IMR-90 (cell line): ENCODE results near the gene ZDHHC4. TPM values are rescaled to one million over a fixed set of nuclear protein-coding genes. Genes with fewer than 3 reads are reported as not detected.

ENCODE experiments used
- ATAC-seq: fragments of 200-7000 bp; cut with Tn5 transposase; 2 replicates; pipeline ENCODE4 v1.9.1; 2020; ENCODE audit warnings: low read depth, mild to moderate bottlenecking, moderate library complexity
- Bru-seq: library from RNA; stranded (reverse); fragments of 400-500 nt; gene quantifications from one replicate; lab custom pipeline; 2021; lab: Mats Ljungman, UMichigan
- BruChase-seq, 2 experiments: library from RNA; stranded (reverse); fragments of 400-500 nt; gene quantifications; one replicate each; lab custom pipeline; 2021; lab: Mats Ljungman, UMichigan
- BruUV-seq: library from RNA; stranded (reverse); fragments of 400-500 nt; replicated peaks from 2 replicates; lab custom pipeline; 2021; lab: Mats Ljungman, UMichigan
- CTCF ChIA-PET: fragments of 300-600 bp; formaldehyde crosslinking; extraction: SDS; loops from one replicate; lab custom pipeline; 2021; ENCODE audit warnings: antibody characterized with exemption; lab: Yijun Ruan, JAX
- POLR2A ChIA-PET: fragments of 300-600 bp; sonication (Branson Sonifier 250); formaldehyde crosslinking; loops from one replicate; lab custom pipeline; 2022; ENCODE audit warnings: antibody characterized with exemption; ENCODE audit not compliant: unreplicated experiment; lab: Charles Lee
- DNase-seq: peaks from one replicate; pipeline ENCODE4 v3.0.0; 2013
- H2AFZ ChIP-seq: replicated peaks from 2 replicates; pipeline ENCODE3; 2013; ENCODE audit warnings: low read length, mild to moderate bottlenecking; ENCODE audit not compliant: poor library complexity
- H2AK5ac ChIP-seq: 2 replicates; pipeline ENCODE4 v1.6.1; 2013; ENCODE audit warnings: low read depth, low read length, inconsistent platforms
- H2AK9ac ChIP-seq: replicated peaks from 2 replicates; pipeline ENCODE3; 2013; ENCODE audit warnings: mild to moderate bottlenecking, low read depth, low read length, moderate library complexity; ENCODE audit not compliant: poor library complexity
- H2BK120ac ChIP-seq: 2 replicates; pipeline ENCODE4 v1.6.1; 2013; ENCODE audit warnings: low read depth, low read length, inconsistent platforms
- H2BK15ac ChIP-seq: 3 replicates; pipeline ENCODE4 v1.6.1; 2013; ENCODE audit warnings: low read depth, low read length, inconsistent platforms
- H2BK20ac ChIP-seq: 2 replicates; pipeline ENCODE4 v1.6.1; 2013; ENCODE audit warnings: low read depth, mild to moderate bottlenecking, inconsistent platforms, low read length, moderate library complexity
- H2BK5ac ChIP-seq: 2 replicates; pipeline ENCODE4 v1.6.1; 2013; ENCODE audit warnings: mild to moderate bottlenecking, low read depth, low read length, inconsistent platforms; ENCODE audit not compliant: poor library complexity, severe bottlenecking
- H3K14ac ChIP-seq: replicated peaks from 2 replicates; pipeline ENCODE4 v1.6.1; 2013; ENCODE audit warnings: low read depth, low read length, inconsistent platforms
- H3K18ac ChIP-seq: 2 replicates; pipeline ENCODE4 v1.6.1; 2013; ENCODE audit warnings: low read depth, low read length, control low read depth
- H3K23ac ChIP-seq: 2 replicates; pipeline ENCODE4 v1.6.1; 2013; ENCODE audit warnings: low read depth, low read length, inconsistent platforms
- H3K27ac ChIP-seq: 2 replicates; pipeline ENCODE4 v1.5.1; 2013; ENCODE audit warnings: mild to moderate bottlenecking, control low read depth, low read length; ENCODE audit not compliant: insufficient read depth
- H3K27me3 ChIP-seq: 2 replicates; pipeline ENCODE4 v1.6.1; 2013; ENCODE audit warnings: low read length; ENCODE audit not compliant: control insufficient read depth, insufficient read depth
- H3K36me3 ChIP-seq: 2 replicates; pipeline ENCODE4 v1.6.1; 2013; ENCODE audit warnings: low read length, mixed read lengths; ENCODE audit not compliant: control insufficient read depth, insufficient read depth
- H3K4ac ChIP-seq: 2 replicates; pipeline ENCODE4 v1.6.1; 2013; ENCODE audit warnings: low read depth, low read length, inconsistent platforms
- H3K4me1 ChIP-seq: 2 replicates; pipeline ENCODE4 v1.6.1; 2013; ENCODE audit warnings: low read length, mixed read lengths; ENCODE audit not compliant: control insufficient read depth, insufficient read depth
- H3K4me2 ChIP-seq: 2 replicates; pipeline ENCODE4 v1.6.1; 2013; ENCODE audit warnings: low read depth, mild to moderate bottlenecking, control low read depth, low read length, moderate library complexity
- H3K4me3 ChIP-seq: 2 replicates; pipeline ENCODE4 v1.5.1; 2013; ENCODE audit warnings: low read depth, mild to moderate bottlenecking, control low read depth, low read length, moderate library complexity; ENCODE audit not compliant: insufficient read depth
- H3K56ac ChIP-seq: 2 replicates; pipeline ENCODE4 v1.6.1; 2013; ENCODE audit warnings: low read length, inconsistent platforms; ENCODE audit not compliant: insufficient read depth; ENCODE audit errors: extremely low read depth
- H3K79me1 ChIP-seq, 2 experiments: 2 replicates each; pipeline ENCODE4 v1.6.1; 2013; ENCODE audit warnings: low read length in 2 of 2, inconsistent platforms in 1 of 2, low read depth in 1 of 2
- H3K9ac ChIP-seq: 2 replicates; pipeline ENCODE4 v1.6.1; 2013; ENCODE audit warnings: low read depth, low read length, control low read depth
- H3K9me1 ChIP-seq: 2 replicates; pipeline ENCODE4 v1.6.1; 2013; ENCODE audit warnings: low read length, inconsistent platforms; ENCODE audit not compliant: insufficient read depth
- H3K9me3 ChIP-seq: 2 replicates; pipeline ENCODE4 v1.6.1; 2013; ENCODE audit warnings: low read length; ENCODE audit not compliant: control insufficient read depth, insufficient read depth
- H4K20me1 ChIP-seq: 2 replicates; pipeline ENCODE4 v1.6.1; 2013; ENCODE audit warnings: low read length, inconsistent platforms; ENCODE audit not compliant: insufficient read depth
- H4K5ac ChIP-seq: 2 replicates; pipeline ENCODE4 v1.6.1; 2013; ENCODE audit warnings: mild to moderate bottlenecking, low read depth, low read length, control low read depth
- H4K8ac ChIP-seq, 2 experiments: 2 replicates each; pipeline ENCODE4 v1.6.1; 2013; ENCODE audit warnings: low read depth in 2 of 2, low read length in 2 of 2, control low read depth in 1 of 2, inconsistent platforms in 1 of 2
- H4K91ac ChIP-seq: 2 replicates; pipeline ENCODE4 v1.6.1; 2013; ENCODE audit warnings: low read depth, low read length, inconsistent platforms; ENCODE audit not compliant: insufficient read depth
- BHLHE40 ChIP-seq: fragments of 150-350 bp; IDR thresholded peaks from 2 replicates; pipeline ENCODE4 v1.6.1; 2016; ENCODE audit warnings: mild to moderate bottlenecking, low read depth, low read length
- CEBPB ChIP-seq: IDR thresholded peaks from 2 replicates; pipeline ENCODE4 v1.6.1; 2012; ENCODE audit warnings: low read depth, low read length, improper control_type of control experiment
- MAZ ChIP-seq: IDR thresholded peaks from 2 replicates; pipeline ENCODE4 v1.6.1; 2012; ENCODE audit warnings: low read depth, mild to moderate bottlenecking, low read length, improper control_type of control experiment, moderate library complexity, borderline replicate concordance
- POLR2A ChIP-seq: IDR thresholded peaks from 2 replicates; pipeline ENCODE4 v1.6.1; 2012; ENCODE audit warnings: mild to moderate bottlenecking, low read depth, low read length
- RFX5 ChIP-seq: IDR thresholded peaks from 2 replicates; pipeline ENCODE4 v1.8.0; 2012; ENCODE audit warnings: low read depth, mild to moderate bottlenecking, low read length, moderate library complexity
- SMC3 ChIP-seq: fragments of 150-350 bp; IDR thresholded peaks from 2 replicates; pipeline ENCODE4 v1.6.1; 2016; ENCODE audit warnings: low read depth, mild to moderate bottlenecking, antibody characterized with exemption, low read length, moderate library complexity
- WGBS, 2 experiments: methylation state at CpG; one replicate each; pipeline versions ENCODE4 v1.1.5 to v1.1.7; 2013; ENCODE audit warnings: missing lambda C conversion rate in 2 of 2; ENCODE audit not compliant: insufficient read length in 1 of 2; ENCODE audit errors: extremely low coverage in 2 of 2; 5-methylcytosine and 5-hydroxymethylcytosine counted together
- dilution Hi-C: fragments of 300-500 bp; cut with HindIII; formaldehyde crosslinking; loops from one replicate; pipeline ENCODE4 v1.14.3; 2018; ENCODE audit warnings: low sequenced_read_pairs; ENCODE audit not compliant: unreplicated experiment
- in situ Hi-C: fragments of 300-500 bp; cut with MboI; formaldehyde crosslinking; loops from 3 replicates; pipeline ENCODE4 v1.14.3; 2019; ENCODE audit warnings: low sequenced_read_pairs, inconsistent platforms, mixed read lengths
- intact Hi-C: fragments of 100-400 bp; cut with micrococcal nuclease; formaldehyde crosslinking; loops from 2 replicates; pipeline ENCODE4 v1.10.0; 2022
- long read RNA-seq: library from polyadenylated mRNA; unstranded; transcript quantifications from one replicate; pipeline ENCODE4 v2.0.0, GENCODE V29; 2021; ENCODE audit not compliant: unreplicated experiment
- polyA plus RNA-seq, 3 experiments: library from polyadenylated mRNA; depleted of rRNA; stranded (reverse); fragments of >200 nt; gene quantifications; 2 replicates each; pipeline ENCODE4 v1.2.3, GENCODE V29; 2012; ENCODE audit warnings: low replicate concordance in 1 of 3
- total RNA-seq: library from RNA; depleted of rRNA; stranded (reverse); fragments of >200 nt; gene quantifications from 2 replicates; pipeline ENCODE4 v1.2.3, GENCODE V29; 2012; rRNA removed
- TF ChIP-seq, protein P1 (sequence below): fragments of 150-350 bp; IDR thresholded peaks from 2 replicates; pipeline ENCODE4 v1.6.1; 2017; ENCODE audit warnings: mild to moderate bottlenecking, antibody characterized with exemption, low read length, low read depth

The ZDHHC4 gene
- total RNA-seq (40.0 and 58.3 TPM in 2 replicates), polyA plus RNA-seq (2012; rRNA removed) (42.4 and 43.9 TPM in 2 replicates), Bru-seq, nascent RNA (percentile 55 among the genes with signal in this experiment), BruChase-seq, experiment 1, labeled RNA remaining after a 6-hour chase (percentile 64 among the genes with signal in this experiment), BruChase-seq, experiment 2, labeled RNA remaining after a 2-hour chase (percentile 44 among the genes with signal in this experiment)
- 44.3 and 54.2 TPM in 2 replicates for polyA plus RNA-seq (2012; cell fraction: cytosol; rRNA removed)
- polyA plus RNA-seq (2012; cell fraction: nucleus; rRNA removed; ENCODE audit: low replicate concordance) = 21.2 and 39.8 TPM in 2 replicates
- long read RNA-seq, transcript ZDHHC4-201 (8 exons, 1,259 nt) = minor isoform, 13 of 63 reads
- long read RNA-seq, transcript ZDHHC4-203 (9 exons, 1,461 nt) = minor isoform, 10 of 63 reads
- long read RNA-seq, transcript ZDHHC4-205 (8 exons, 1,552 nt) = major isoform, 14 of 63 reads
- long read RNA-seq, partial matches to known transcripts = 5 of 63 reads
- long read RNA-seq, other reads (novel, unspliced or antisense) = 19 of 63 reads

DNA sequence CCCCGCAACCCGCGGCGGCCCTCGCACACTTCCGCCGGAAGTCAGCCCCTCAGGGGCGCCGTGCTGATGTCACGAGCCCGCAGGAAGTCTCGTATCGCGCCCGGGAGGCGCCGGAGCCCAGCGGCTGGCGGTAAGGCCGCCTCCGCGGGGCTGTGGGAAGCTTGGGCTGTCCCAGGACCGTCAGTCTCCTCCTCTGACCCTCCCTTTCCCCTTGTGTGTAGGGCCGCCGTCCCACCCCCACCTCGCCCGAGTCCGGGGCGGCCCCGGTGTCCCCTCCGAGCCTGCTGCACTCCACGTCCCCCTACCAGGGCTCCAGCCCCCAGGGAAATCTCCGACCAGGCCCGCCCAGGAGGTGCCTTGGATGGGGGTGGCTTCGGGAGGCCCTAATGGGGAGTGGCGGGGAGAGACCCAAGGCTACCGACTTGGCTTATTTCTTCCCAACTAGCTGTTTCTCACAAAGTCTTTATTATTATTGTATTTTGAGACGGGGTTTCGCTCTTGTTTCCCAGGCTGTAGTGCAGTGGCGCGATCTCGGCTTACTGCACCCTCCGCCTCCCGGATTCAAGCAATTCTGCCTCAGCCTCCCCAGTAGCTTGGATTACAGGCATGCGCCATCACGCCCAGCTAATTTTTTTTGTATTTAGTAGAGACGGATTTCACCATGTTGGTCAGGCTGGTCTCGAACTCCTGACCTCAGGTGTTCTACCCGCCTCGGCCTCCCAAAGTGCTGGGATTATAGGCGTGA is at the start of gene ZDHHC4:
TSS of gene ZDHHC4 (plus strand) at position 86 of the 745 bp plus-strand sequence. CDS start 3,108 bp downstream, outside the sequence.
- Histone ChIP-seq H3K4me1 (peaks cover 6% of the 10 kb centered on the region), H3K9me3 (no peaks in the 10 kb centered on the region), H2BK20ac (no peak within 1 kb of the TSS), H3K27ac (peak within 1 kb of the TSS; percentile 71), H2BK120ac (no peak within 1 kb of the TSS), H2AK5ac (peak within 1 kb of the TSS; percentile 98), H2AFZ (peak within 1 kb of the TSS; percentile 99), H4K8ac (peak within 1 kb of the TSS; percentile 94 to 100), H3K27me3 (no peaks in the 10 kb centered on the region), H3K4me2 (peak within 1 kb of the TSS; percentile 98), H4K91ac (peak within 1 kb of the TSS; percentile 70), H3K36me3 (peaks cover 13% of the 10 kb centered on the region), H3K9me1 (peaks cover 4% of the 10 kb centered on the region), H3K23ac (peak within 1 kb of the TSS; percentile 17; the same call in 1 of the 2 replicates), H2BK15ac (no peak within 1 kb of the TSS), H3K56ac (peak within 1 kb of the TSS; percentile 47), H3K4me3 (peak within 1 kb of the TSS; percentile 70), H3K18ac (peak within 1 kb of the TSS; percentile 50; the same call in 1 of the 2 replicates), H3K9ac (peak within 1 kb of the TSS; percentile 82), H2AK9ac (peak within 1 kb of the TSS; percentile 89), H2BK5ac (peak within 1 kb of the TSS; percentile 62), H4K20me1 (no peaks in the 10 kb centered on the region), H4K5ac (peak within 1 kb of the TSS; percentile 99), H3K14ac (peak within 1 kb of the TSS; percentile 84; the same call in 1 of the 2 replicates), H3K79me1 (peaks cover 0 to 19% of the 10 kb centered on the region in 2 experiments; a peak in 3 of 4 replicates), H3K4ac (peak within 1 kb of the TSS; percentile 72)
- dilution Hi-C loops = no loop called here
- ATAC-seq (peak; percentile 98), DNase-seq (peak; percentile 85)
- in situ Hi-C loops = no loop called here
- ChIA-PET CTCF (interaction anchor here (0.6 to 1.9 kb wide), 2 partner anchors 12 to 68 kb away, joined by 3 to 10 read pairs; partner anchors contain the start of gene INTS15), POLR2A (no interaction called here)
- no TSS peak for BruUV-seq
- TF ChIP-seq BHLHE40 (peak; percentile 34; the same call in 1 of the 2 replicates), POLR2A (peak; percentile 93), MAZ (peak; percentile 70; the same call in 1 of the 2 replicates), CEBPB (no peak), SMC3 (no peak), RFX5 (no peak)
- TF ChIP-seq, protein P1, sequence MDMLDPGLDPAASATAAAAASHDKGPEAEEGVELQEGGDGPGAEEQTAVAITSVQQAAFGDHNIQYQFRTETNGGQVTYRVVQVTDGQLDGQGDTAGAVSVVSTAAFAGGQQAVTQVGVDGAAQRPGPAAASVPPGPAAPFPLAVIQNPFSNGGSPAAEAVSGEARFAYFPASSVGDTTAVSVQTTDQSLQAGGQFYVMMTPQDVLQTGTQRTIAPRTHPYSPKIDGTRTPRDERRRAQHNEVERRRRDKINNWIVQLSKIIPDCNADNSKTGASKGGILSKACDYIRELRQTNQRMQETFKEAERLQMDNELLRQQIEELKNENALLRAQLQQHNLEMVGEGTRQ = peak; percentile 66
- intact Hi-C loops = no loop called here
- WGBS, 2 experiments = 9% methylated on average over 10 of the region's 51 CpGs; no CpG with 5 or more reads in 1 of the 2 experiments
